Subcutaneous adipose tissue (tissue), 4 donors: ENCODE measurements around the gene SYTL3. TPM values are rescaled to one million over a fixed set of nuclear protein-coding genes. Genes with fewer than 3 reads are reported as not detected.

Source experiments
- total RNA-seq, 4 donors: library from RNA; depleted of rRNA; stranded (reverse); fragments of >200 nt; gene quantifications; one replicate each; pipeline ENCODE4 v1.1.0, GENCODE V29; 2016
- TF ChIP-seq, protein P1 (sequence below): fragments of 450-650 bp; IDR thresholded peaks from one replicate; pipeline ENCODE4 v1.5.1; 2016; ENCODE audit warnings: low read depth, mild to moderate bottlenecking, control low read depth, antibody characterized with exemption, moderate library complexity

SYTL3 gene
- 10 to 100 TPM in 1 of 4 donors, 1 to 10 TPM in 3; 1.3 to 18.2 (median 6.3) TPM for total RNA-seq

DNA sequence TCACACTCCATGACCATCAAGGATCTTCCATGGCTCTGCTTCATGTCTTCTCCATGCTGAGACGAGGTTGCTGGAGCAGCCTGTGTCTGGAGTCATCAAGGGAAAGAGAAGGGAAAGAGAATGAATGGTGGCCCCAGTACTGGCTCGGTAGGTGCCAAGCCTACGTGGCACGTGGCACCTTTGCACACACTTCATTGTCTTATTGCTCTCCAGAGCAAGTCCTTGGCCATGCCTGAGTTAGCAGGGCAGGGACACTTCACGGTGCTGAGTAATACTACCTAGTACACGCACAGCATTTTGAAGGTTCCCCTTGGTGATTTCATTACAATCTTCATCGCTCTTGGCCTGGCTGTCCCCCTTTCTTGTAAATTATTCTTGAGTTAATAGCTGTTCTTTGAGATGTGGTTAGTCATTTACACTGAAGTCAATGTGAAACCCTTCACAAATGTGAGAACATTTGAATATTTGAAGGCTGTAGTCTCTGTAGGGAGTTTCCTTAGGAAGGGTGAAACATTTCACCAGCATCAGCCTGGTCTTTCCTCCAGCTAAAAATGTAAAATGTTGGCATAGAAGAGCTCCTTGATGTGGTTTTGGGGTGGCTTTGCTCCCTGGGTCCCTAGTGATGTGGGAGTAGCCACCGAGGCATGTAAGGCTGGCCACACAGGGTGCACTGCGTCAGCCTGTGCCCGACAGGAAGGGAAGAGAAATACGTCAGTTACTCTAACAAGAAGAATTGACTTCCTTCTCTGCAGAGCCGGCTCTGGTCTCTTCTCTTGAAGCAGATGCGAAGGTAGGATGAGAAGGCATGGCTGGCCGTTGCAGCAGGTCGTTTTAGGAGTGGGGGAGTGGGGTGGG lies at the start of gene SYTL3:
TSS of gene SYTL3 (plus strand) at position 766 of the 855 bp plus-strand sequence. CDS start 13,215 bp downstream, outside the sequence.
- TF ChIP-seq, protein P1, sequence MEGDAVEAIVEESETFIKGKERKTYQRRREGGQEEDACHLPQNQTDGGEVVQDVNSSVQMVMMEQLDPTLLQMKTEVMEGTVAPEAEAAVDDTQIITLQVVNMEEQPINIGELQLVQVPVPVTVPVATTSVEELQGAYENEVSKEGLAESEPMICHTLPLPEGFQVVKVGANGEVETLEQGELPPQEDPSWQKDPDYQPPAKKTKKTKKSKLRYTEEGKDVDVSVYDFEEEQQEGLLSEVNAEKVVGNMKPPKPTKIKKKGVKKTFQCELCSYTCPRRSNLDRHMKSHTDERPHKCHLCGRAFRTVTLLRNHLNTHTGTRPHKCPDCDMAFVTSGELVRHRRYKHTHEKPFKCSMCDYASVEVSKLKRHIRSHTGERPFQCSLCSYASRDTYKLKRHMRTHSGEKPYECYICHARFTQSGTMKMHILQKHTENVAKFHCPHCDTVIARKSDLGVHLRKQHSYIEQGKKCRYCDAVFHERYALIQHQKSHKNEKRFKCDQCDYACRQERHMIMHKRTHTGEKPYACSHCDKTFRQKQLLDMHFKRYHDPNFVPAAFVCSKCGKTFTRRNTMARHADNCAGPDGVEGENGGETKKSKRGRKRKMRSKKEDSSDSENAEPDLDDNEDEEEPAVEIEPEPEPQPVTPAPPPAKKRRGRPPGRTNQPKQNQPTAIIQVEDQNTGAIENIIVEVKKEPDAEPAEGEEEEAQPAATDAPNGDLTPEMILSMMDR, result no peak

GRCh38 chr6:158603261-158604047 lies 46.4 kb upstream of the SYTL3 start:
- TF ChIP-seq, protein P1, result no peak

- TF ChIP-seq, protein P1, result no peak
Observed at GRCh38 chr6:158604048-158604406, 45.8 kb upstream of the SYTL3 start.

DNA sequence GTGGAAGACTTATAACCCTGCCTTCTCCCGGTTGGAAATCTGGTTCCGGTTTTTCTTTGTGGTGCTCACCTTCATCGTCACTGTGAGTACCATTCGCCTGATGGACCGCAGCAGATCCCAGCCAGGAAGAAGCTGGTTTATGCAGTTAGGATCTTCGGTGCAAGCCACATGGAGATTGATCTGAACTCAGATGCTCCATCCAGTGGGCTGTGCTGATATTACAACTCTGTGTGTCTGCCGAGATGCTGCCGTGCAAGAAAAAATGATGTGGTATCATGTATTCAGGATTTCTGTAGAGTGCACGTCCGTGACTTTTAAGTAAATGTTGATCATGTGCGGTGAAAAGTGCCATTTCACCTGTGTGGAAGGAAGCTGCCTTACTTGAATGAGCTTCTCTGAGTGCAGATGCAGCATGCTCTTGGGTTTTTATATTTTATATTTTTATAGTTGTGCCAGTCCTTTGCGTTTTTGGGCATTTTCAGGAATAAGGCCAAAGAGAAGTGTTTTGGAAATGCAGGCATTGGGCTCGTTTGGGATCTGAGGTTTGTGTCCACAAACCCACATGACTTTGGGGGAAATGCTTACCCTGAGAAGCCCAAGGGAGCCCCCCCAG lies 44.5 kb upstream of the SYTL3 start:
- TF ChIP-seq, protein P1, result no peak

GRCh38 chr6:158606935-158607334 lies 42.9 kb upstream of the SYTL3 start:
- TF ChIP-seq, protein P1, result no peak

DNA sequence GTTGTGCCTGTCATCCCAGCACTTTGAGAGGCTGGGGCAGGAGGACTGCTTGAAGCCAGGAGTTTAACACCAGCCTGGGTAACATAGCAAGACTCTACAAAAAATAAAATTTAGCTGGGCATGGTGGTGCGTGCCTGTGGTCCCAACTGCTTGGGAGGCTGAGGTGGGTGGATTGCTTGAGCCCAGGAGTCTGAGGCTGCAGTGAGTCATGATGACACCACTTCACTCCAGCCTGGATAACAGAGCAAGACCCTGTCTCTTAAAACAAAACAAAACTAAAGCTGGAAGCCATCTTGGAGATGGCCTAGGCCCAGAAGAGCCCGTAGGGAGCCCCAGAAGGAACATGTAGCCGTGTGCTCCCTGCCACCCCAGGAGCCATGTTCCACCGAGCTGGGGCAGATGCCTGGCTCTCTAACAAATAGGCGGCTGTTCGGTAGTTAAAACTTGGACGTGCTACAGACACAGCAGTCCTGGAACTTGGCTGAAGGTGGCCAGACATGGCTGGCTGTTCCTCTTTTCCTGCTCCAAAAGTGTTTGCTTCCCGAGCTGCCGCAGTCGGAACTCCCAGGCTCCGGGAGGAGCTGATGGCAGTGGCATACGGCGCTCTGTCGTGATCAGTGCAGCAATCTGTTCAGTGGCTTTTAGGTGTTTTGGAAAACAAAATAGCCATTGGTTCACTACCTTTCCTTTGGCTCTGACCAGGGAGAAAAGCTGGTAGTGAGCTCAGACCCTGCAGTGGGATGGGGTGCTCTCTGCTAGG lies 42.3 kb upstream of the SYTL3 start:
- TF ChIP-seq, protein P1, result no peak
